Measurements from ENCODE around the gene CASP12.

CASP12 gene

DNA sequence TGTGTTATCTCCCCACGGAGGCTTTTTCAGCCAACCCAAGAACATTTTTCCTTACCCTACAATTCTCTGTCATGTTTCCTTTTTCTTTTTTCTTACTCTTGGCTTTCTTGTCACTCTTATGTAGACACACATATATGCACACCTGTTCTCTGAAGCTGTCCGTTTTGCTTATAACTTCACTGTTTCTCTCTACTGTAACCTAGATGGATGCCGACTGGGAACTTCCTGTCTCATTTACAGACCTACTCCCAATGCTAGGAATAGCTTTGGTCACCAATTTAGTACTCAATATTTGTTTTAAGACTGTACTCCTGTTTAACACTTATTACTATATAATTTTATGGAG is 9.9 kb upstream of the CASP12 start:
- no peak overlapping the region for H3K4me3 ChIP-seq (ENCODE audit: low read depth, low read length)
- DNase-seq (ENCODE audit: low read depth): no peak
- TF ChIP-seq, protein P1, sequence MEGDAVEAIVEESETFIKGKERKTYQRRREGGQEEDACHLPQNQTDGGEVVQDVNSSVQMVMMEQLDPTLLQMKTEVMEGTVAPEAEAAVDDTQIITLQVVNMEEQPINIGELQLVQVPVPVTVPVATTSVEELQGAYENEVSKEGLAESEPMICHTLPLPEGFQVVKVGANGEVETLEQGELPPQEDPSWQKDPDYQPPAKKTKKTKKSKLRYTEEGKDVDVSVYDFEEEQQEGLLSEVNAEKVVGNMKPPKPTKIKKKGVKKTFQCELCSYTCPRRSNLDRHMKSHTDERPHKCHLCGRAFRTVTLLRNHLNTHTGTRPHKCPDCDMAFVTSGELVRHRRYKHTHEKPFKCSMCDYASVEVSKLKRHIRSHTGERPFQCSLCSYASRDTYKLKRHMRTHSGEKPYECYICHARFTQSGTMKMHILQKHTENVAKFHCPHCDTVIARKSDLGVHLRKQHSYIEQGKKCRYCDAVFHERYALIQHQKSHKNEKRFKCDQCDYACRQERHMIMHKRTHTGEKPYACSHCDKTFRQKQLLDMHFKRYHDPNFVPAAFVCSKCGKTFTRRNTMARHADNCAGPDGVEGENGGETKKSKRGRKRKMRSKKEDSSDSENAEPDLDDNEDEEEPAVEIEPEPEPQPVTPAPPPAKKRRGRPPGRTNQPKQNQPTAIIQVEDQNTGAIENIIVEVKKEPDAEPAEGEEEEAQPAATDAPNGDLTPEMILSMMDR (conservative IDR thresholded peaks at IDR 0.05; ENCODE audit: low read depth, low read length): no peak

DNA sequence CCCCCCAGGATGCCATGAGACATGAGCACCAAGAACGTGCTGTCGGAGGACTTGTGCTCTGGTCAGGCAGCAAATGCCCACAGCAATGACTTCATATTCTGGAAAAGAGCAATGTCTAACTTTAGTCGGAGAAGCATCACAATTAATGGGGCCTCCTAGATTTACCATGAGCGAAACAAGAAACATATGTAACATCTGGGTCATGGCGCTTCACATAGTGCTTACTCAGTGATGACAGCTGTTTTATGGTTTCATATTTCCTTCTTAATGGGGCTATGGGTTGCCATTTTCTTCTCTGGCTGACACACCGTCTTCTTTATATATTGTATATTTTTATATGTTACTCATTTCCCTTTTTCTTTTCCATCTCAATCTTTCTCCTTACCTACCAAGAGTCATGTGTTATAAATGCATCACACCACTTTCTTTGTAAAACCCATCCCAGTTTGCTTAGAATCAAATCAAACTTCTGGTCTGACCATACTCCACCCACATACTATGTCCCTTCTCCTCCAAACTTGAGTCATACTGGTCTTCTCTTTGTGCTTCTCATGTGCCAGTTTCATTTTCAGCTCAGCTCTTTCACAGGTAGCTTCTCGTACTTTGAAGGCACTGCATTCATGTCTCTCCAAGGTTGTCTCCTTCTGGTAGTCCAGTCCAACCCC is 9.4 kb upstream of the CASP12 start:
- H3K4me3 ChIP-seq (ENCODE audit: low read depth, low read length): no peak overlapping the region
- no peak for DNase-seq (ENCODE audit: low read depth)

DNA sequence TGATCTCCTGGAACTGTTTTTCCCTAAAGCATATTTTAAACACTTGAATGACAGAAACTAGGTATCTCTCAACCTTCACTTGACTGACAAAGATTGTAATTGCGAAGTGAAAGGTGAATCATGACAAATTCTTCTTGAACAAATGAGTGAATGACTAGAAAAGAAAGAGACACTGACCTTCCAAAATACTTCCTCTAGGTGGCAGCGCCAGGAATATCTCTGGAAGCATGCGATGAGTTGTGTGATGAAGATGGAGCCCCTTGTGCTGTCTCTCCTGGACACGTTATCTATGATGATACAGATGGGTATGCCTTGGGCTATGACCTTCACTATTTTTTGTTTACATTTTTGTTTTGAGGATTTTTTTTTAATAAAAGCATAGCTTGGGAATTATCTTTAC is 7.0 kb upstream of the CASP12 start:
- TF ChIP-seq, protein P1 (conservative IDR thresholded peaks at IDR 0.05; ENCODE audit: low read depth, low read length): peak; percentile 37
- DNase-seq (ENCODE audit: low read depth): no peak
- H3K4me3 ChIP-seq (ENCODE audit: low read depth, low read length): no peak overlapping the region

More for the DNA sequence above, 9.4 kb upstream of the CASP12 start:
- TF ChIP-seq, protein P1 (conservative IDR thresholded peaks at IDR 0.05; ENCODE audit: low read depth, low read length): no peak

DNA sequence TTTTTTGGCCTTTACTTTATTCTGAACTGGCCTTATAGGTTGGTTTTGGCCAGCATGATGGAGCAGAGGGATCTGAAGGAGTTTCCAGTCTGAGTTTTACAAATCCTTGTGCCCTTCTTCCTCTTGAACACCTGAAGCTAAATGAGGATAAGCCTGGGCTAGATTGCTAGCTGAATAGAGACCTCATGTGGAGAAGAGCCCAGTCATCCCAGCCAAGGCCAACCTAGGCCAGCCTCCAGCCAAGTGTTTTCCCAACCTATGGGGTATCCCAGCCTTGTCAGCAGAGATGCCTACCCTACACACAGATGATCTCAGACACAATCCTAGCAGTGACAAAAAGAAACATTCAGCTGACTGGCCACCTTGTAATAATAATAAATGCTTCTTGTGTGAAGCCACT is 966 bp upstream of the CASP12 start:
- H3K4me3 ChIP-seq (ENCODE audit: low read depth, low read length): no peak overlapping the region
- DNase-seq (ENCODE audit: low read depth): no peak
- TF ChIP-seq, protein P1 (conservative IDR thresholded peaks at IDR 0.05; ENCODE audit: low read depth, low read length): no peak

DNA sequence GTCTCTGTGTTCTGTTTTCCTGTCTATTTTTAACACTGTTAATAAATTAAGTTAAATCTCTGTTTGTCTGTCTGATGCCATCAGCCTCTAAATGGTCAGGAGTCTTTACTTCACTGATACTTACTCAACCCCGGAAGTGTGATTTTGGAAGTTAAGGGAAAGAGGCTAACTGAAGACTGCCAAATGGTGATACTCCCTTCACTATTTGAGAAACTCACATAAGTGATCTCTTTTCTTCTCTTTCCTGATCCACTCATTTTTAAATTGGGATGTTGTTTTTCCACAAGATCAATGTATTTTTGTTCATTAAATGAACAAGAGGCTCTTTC is 389 bp upstream of the CASP12 start:
- peak; percentile 10 for DNase-seq (ENCODE audit: low read depth)
- TF ChIP-seq, protein P1 (conservative IDR thresholded peaks at IDR 0.05; ENCODE audit: low read depth, low read length): no peak
- no peak overlapping the region for H3K4me3 ChIP-seq (ENCODE audit: low read depth, low read length)

DNA sequence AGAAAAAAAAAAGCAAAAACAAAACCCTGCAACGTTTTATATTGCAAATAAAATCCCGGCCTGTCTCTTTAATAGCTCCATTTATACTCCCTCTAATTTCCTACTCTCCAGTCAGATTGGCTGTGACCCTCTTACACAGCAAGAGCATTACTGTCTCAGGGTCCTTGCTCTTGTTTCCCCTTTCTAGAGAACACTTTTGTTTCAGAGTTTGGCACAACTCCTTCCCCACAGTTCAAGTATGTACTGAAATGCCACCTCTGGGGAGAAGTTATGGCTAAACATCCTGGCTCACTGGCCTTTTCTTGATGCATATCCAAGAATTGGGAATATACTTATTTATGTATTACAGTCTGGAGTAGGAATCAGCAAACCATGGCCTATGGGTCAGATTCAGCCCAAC is 2.6 kb downstream of the CASP12 start:
- TF ChIP-seq, protein P1 (conservative IDR thresholded peaks at IDR 0.05; ENCODE audit: low read depth, low read length): no peak
- H3K4me3 ChIP-seq (ENCODE audit: low read depth, low read length): no peak overlapping the region
- DNase-seq (ENCODE audit: low read depth): no peak

DNA sequence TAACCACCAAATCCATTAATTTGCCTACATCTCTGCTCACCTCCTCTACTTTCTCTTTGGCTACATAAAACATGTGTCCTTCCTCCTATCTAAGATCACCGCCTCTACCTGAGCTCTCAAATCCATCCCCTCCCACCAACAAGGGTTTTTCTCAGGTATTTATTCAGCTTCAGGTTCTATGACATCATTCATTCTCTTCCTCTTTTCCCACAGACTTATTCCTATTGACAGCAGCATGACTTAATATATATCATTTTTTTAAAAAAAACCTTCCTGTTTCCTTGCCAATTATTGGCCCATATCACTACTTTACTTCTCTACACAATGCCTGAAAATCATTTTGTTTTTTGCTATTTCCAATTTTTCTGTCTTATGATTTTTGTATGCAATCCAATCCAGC is 4.4 kb downstream of the CASP12 start:
- TF ChIP-seq, protein P1 (conservative IDR thresholded peaks at IDR 0.05; ENCODE audit: low read depth, low read length): no peak
- DNase-seq (ENCODE audit: low read depth): no peak
- H3K4me3 ChIP-seq (ENCODE audit: low read depth, low read length): no peak overlapping the region
